HK-2 (cell line): ENCODE measurements around the gene ACER1.
"Not testable (repeated sequence)": the region's sequence is repeated elsewhere in the genome, so short reads cannot be mapped to it uniquely, and the experiment has no call there.

ENCODE experiments used
- DNase-seq: peaks from one replicate; pipeline ENCODE4 v3.0.0-alpha.2; 2018; ENCODE audit not compliant: unreplicated experiment

ACER1 gene

GRCh38 chr19:6357174-6357573 lies 23.8 kb upstream of the ACER1 start:
- DNase-seq: no peak

GRCh38 chr19:6355321-6356040 lies 22.1 kb upstream of the ACER1 start:
- not testable (repeated sequence) for DNase-seq

DNA sequence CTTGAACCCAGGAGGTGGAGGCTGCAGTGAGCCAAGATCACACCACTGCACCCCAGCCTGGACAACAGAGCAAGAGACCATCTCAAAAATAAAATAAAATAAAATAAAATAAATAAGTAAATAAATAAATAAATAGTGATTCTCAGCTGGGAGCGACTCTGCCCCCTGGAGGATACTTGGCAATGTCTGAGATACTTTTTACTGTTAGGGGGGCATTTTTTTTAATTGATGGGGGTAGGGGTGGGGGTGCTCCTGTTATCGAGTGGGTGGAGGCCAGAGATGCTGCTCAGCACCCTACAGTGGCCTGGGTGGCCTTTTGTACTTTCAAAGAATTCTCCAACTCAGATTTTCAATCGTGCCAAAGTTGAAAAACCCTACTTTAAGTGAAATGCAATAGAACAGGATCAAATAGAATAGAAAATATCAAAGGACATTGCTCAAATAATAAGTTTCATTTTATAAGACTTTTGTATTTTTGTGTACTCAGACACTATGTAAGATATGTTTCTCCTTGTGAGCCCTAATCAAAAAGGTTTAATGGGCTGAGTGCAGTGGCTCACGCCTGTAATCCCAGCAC lies 20.8 kb upstream of the ACER1 start:
- DNase-seq: no peak

DNA sequence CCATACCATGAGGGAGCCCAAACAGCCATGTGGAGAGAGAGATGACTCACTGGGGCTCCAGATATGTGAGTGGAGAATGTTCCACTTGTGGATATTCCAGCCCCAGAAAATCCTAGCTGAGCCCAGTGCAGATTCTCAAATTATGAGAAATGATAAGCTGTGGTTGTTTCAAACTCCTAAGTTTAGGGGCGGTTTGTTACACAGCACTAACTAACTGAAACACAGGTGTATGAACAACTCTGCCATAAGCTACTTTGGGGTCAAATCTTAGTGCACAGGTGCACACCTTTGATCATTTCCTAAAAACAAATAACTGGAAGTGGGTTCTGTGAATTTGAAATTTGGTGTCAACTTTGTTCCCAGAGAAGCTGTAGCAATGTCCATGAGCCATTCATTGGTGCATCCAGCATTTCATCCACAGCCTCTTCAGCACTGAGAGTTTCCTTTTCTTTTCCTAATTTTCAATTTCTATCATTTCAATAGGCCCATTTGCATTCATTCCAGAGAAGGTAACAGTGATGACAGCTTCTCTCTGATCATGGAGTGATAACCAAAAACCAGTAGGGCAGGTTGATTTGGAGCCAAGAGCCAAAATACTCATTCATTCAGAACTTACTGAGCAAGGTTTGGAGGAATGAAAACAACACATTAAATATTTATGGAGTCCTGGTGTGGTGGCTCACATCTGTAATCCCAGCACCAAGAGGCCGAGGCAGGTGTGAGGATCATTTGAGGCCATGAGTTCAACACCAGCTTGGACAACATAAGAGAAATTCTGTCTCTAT lies 19.2 kb upstream of the ACER1 start:
- no peak for DNase-seq

- DNase-seq: no peak
Measured at GRCh38 chr19:6350688-6351087, 17.3 kb upstream of the ACER1 start.

GRCh38 chr19:6349271-6349670 lies 15.9 kb upstream of the ACER1 start:
- DNase-seq: not testable (repeated sequence)

- no peak for DNase-seq
Measured at GRCh38 chr19:6343462-6343861, 10.1 kb upstream of the ACER1 start.

DNA sequence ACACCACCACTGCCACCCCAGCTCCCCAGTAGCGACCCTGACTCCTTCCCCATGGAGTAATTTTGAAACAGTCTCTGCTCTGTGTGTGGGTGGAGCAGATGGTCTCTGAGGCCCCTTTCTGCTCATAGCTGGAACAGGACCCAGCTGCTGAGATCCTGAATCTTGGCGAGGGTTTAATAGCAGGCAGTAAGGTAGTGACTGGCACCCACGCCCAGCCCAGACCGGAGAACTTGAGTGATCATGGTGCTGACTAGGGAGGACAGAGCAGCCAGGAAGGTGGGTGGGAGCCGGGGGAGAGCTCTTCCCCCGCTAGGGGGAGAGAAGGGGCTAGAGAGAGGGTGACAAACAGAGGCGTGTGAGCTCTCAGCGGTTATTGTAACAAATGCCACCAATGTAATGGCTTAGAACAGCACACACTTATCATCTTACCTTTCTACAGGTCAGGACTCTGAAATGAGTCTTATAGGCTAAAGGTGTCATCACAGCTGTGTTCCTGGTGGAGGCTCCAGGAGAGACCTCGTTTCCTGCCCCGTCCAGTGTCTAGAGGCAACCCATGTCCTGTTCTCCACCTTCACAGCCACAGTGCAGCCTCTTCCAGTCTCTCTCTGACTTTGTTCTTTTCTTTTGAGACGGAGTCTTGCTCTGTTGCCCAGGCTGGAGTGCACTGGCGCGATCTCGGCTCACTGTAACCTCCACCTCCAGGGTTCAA lies 7.2 kb upstream of the ACER1 start:
- no peak for DNase-seq

- DNase-seq: no peak
Measured at GRCh38 chr19:6334490-6335285, 1.3 kb upstream of the ACER1 start.

DNA sequence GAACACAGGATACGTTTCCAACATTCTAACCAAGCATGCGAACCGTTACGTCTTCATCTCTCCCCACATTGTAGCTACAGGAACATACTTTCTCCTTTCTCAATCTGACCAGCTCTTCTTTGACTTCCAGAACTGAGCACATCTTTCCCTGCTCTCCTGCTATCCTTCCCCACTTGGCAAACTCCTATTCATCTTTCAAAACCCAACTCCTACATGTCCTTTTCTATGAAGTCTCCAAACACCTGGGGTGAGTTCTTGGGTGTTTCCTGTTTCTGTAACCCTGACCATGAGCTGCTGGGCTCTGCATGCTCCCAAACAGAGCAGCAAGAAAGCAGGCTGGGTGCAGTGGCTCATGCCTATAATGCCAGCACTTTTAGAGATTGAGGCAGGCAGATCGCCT lies 6.6 kb downstream of the ACER1 start:
- DNase-seq: no peak

- DNase-seq: no peak
Measured at GRCh38 chr19:6325614-6326013, 7.8 kb downstream of the ACER1 start.

GRCh38 chr19:6324757-6325156 lies 8.7 kb downstream of the ACER1 start:
- no peak for DNase-seq

DNA sequence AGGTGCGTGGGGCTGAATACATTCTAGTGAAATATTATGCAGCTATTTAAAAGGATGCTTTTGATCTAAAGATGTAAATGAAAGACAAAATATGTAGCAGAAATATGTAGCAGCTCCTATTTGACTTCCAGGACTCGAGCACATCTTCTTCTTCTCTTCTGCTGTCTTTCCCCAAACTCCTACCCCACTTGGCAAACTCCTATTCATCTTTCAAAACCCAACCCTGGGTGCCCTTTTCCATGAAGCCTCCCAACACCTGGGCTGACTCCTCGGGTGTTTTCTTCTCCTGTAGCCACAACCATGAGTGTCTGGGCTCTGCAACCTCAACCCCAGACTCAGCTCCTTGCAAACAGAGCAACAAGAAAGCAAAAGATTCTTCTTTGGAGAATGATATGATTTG lies 11.1 kb downstream of the ACER1 start:
- DNase-seq: no peak

GRCh38 chr19:6319376-6319775 lies 14.0 kb downstream of the ACER1 start:
- DNase-seq: no peak

DNA sequence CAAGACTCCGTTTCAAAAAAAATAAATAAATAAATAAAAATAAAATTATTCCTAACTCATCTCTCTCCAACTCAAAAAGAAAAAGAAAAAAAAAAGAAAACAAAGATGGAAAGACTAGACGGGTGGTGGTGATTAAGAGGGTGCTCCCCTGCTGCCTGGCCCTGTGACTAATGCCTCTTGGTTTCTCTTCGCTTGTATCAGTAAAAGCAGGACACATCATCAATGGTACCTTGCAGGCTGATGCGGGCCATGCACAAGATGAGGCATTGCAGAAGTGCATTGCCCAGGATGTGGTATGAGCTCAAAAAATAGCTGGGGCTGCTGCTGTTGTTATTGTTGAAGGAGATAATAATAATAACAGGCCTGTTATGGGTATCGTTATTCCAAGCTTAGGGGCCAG lies 14.6 kb downstream of the ACER1 start:
- DNase-seq: peak; percentile 6

GRCh38 chr19:6315646-6316045 lies 17.8 kb downstream of the ACER1 start:
- not testable (repeated sequence) for DNase-seq

DNA sequence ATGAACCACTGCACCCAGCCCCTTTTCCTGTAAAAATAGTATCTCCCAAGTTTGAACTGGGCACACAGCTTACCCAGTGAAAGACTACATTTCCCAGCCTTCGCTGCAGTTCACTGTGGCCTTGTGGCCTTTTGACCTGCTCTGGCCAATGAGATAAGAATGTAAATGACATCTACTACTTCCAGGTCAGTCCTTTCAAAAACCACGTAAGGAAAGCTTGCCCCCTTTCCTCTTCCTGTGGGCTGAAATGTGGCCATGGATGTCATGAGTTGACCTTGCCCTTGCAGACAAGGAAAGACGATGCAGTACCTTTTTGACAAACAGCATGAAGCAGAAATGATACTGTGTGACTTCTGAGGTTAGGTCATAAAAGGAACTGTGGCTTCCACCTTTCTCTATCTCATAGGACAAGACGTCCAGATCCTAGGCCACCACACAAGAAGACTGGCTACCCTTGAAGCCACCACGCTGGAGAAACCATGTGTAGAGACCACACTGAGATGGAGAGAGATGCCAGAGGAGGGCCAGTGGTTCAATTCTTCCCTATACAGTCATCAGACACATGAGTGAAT lies 19.9 kb downstream of the ACER1 start:
- DNase-seq: no peak

DNA sequence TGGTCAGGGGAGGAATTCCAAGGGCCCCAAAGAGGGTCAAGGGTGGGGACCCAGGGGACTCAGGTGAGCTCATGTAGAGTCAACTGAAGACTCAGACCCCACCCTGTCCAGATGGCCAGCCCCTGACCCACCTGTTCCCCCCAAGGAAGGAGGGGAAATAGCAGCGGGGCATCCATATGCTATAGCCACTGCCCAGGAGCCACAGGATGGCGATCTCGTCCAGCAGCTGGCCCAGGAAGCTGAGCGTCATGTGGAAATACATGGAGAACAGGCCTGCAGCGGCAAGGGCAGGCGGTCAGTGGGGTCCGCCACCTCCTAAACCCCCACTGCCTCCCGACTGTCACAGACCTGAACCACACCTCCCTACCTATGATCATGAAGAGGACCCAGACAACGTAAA lies 21.4 kb downstream of the ACER1 start:
- no peak for DNase-seq

GRCh38 chr19:6298413-6298812 lies 35.0 kb downstream of the ACER1 start:
- DNase-seq: no peak

GRCh38 chr19:6297202-6297601 lies 36.2 kb downstream of the ACER1 start:
- no peak for DNase-seq

DNA sequence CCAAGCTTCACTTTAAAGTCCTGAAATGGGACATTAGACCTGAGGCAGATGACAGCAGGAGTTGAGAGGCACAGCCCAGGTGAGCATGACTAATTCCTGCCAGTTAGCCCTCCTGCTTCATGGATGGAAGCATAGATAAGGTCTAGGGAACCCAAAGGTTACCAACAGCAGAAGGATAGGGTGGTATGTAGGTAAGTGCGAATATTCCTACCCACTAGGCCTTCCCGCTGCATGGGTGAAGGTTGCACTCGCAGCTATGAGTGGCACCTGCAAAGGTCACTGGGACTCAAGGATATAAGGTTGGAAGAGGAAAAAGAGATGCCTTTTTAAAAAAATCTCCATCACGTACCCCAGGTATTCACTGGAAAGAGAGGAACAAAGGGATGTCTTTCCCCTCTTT lies 41.4 kb downstream of the ACER1 start:
- no peak for DNase-seq
